B cell (primary cell): ENCODE results near the gene WIPI1. TPM values are rescaled to one million over a fixed set of nuclear protein-coding genes. Genes with fewer than 3 reads are reported as not detected.

Experiments
- ATAC-seq: fragments of 200-7000 bp; cut with Tn5 transposase; one replicate; pipeline ENCODE4 v1.10.0; 2021; ENCODE audit warnings: low read depth, mild to moderate bottlenecking, moderate number of reproducible peaks, moderate library complexity
- CTCF ChIA-PET: fragments of 350-600 bp; sonication (Branson Sonifier 250); formaldehyde crosslinking; loops from one replicate; lab custom pipeline; 2021; ENCODE audit warnings: antibody characterized with exemption, inconsistent platforms; lab: Charles Lee
- POLR2A ChIA-PET: fragments of 350-600 bp; sonication (Branson Sonifier 250); formaldehyde crosslinking; loops from one replicate; lab custom pipeline; 2021; ENCODE audit warnings: antibody characterized with exemption; lab: Charles Lee
- DNase-seq: peaks from one replicate; pipeline ENCODE4 v3.0.0; 2013
- H2AFZ ChIP-seq: 2 replicates; pipeline ENCODE4 v1.6.1; 2012; ENCODE audit warnings: mild to moderate bottlenecking, low read depth, low read length; ENCODE audit not compliant: insufficient read depth, poor library complexity, severe bottlenecking
- H3K27ac ChIP-seq, 2 donors: 1 replicate in 1 of 2; 2 replicates in 1 of 2; pipeline ENCODE4 v1.5.1; 2012 to 2013; ENCODE audit warnings: low read length in 2 of 2, mild to moderate bottlenecking in 2 of 2, moderate library complexity in 1 of 2
- H3K27me3 ChIP-seq, 4 experiments: fragments of 200-600 bp in 1 of 4; sonication (generic) in 1 of 4; replicated peaks in 1 of 4; 1 replicate in 2 of 4; 2 replicates in 2 of 4; pipeline versions ENCODE4 v1.6.1 to v1.7.0; 2013 to 2016; ENCODE audit warnings: low read length in 3 of 4, mild to moderate bottlenecking in 2 of 4, mixed read lengths in 1 of 4, moderate library complexity in 1 of 4; ENCODE audit not compliant: insufficient read depth in 4 of 4, control insufficient read depth in 3 of 4; ENCODE audit errors: control extremely low read depth in 1 of 4
- H3K36me3 ChIP-seq, 2 experiments: replicated peaks in 1 of 2; 1 replicate in 1 of 2; 2 replicates in 1 of 2; pipeline versions ENCODE4 v1.6.1 to v1.7.1; 2013; ENCODE audit warnings: low read length in 1 of 2; ENCODE audit not compliant: insufficient read depth in 2 of 2, control insufficient read depth in 1 of 2; ENCODE audit errors: control extremely low read depth in 1 of 2, extremely low read depth in 1 of 2
- H3K4me1 ChIP-seq, 2 donors: fragments of 200-600 bp in 1 of 2; sonication (generic) in 1 of 2; 1 replicate in 1 of 2; 2 replicates in 1 of 2; pipeline versions ENCODE4 v1.5.1 to v1.6.1; 2013 to 2017; ENCODE audit warnings: low read length in 2 of 2; ENCODE audit not compliant: control insufficient read depth in 2 of 2, insufficient read depth in 2 of 2
- H3K4me2 ChIP-seq: replicated peaks from 2 replicates; pipeline ENCODE3; 2012; ENCODE audit warnings: mild to moderate bottlenecking, low read depth, low read length; ENCODE audit not compliant: poor library complexity, severe bottlenecking
- H3K4me3 ChIP-seq, 5 experiments: fragments of 200-600 bp in 1 of 5; sonication (generic) in 1 of 5; 1 replicate in 3 of 5; 2 replicates in 2 of 5; pipeline versions ENCODE4 v1.5.1 to v1.7.0; 2011 to 2016; ENCODE audit warnings: low read length in 4 of 5, mild to moderate bottlenecking in 4 of 5, low read depth in 2 of 5, control low read depth in 1 of 5, moderate library complexity in 1 of 5; ENCODE audit not compliant: insufficient read depth in 1 of 5; ENCODE audit errors: control extremely low read depth in 1 of 5, extremely low read depth in 1 of 5
- H3K79me2 ChIP-seq: fragments of 200-600 bp; sonication (generic); one replicate; pipeline ENCODE4 v1.6.0; 2016; ENCODE audit warnings: low read length; ENCODE audit not compliant: control insufficient read depth, insufficient read depth
- H3K9ac ChIP-seq: fragments of 200-600 bp; sonication (generic); 2 replicates; pipeline ENCODE4 v1.6.1; 2017; ENCODE audit warnings: mild to moderate bottlenecking, low read length, moderate library complexity
- H3K9me3 ChIP-seq, 3 donors: one replicate each; pipeline versions ENCODE4 v1.6.1 to v1.7.1; 2013; ENCODE audit warnings: low read length in 2 of 3; ENCODE audit not compliant: control insufficient read depth in 2 of 3, insufficient read depth in 1 of 3; ENCODE audit errors: control extremely low read depth in 1 of 3
- H4K20me1 ChIP-seq: 2 replicates; pipeline ENCODE4 v1.6.0; 2012; ENCODE audit warnings: mild to moderate bottlenecking, low read length; ENCODE audit not compliant: insufficient read depth, control insufficient read depth, poor library complexity, severe bottlenecking
- H3K27ac Mint-ChIP-seq: one replicate; pipeline ENCODE4 v1.8.0; 2021; ENCODE audit warnings: mixed read lengths
- H3K27me3 Mint-ChIP-seq: one replicate; pipeline ENCODE4 v1.8.0; 2021; ENCODE audit warnings: mixed read lengths
- H3K4me1 Mint-ChIP-seq: one replicate; pipeline ENCODE4 v1.8.0; 2021; ENCODE audit warnings: mixed read lengths
- H3K4me3 Mint-ChIP-seq: one replicate; pipeline ENCODE4 v1.8.0; 2021; ENCODE audit warnings: mixed read lengths
- H3K9me3 Mint-ChIP-seq: one replicate; pipeline ENCODE4 v1.8.0; 2022; ENCODE audit warnings: mixed read lengths; ENCODE audit not compliant: insufficient read depth
- EZH2 ChIP-seq: IDR thresholded peaks from 2 replicates; pipeline ENCODE4 v1.6.1; 2012; ENCODE audit warnings: borderline replicate concordance, low read depth, mild to moderate bottlenecking, moderate library complexity, low read length; ENCODE audit not compliant: insufficient read depth, poor library complexity, severe bottlenecking
- WGBS: methylation state at CpG from one replicate; pipeline ENCODE4 v1.1.5; 2013; ENCODE audit warnings: missing lambda C conversion rate; ENCODE audit not compliant: insufficient coverage; 5-methylcytosine and 5-hydroxymethylcytosine counted together
- intact Hi-C: fragments of 100-400 bp; cut with micrococcal nuclease; formaldehyde crosslinking; loops from one replicate; pipeline ENCODE4 v1.10.0; 2022
- polyA plus RNA-seq: library from polyadenylated mRNA; depleted of rRNA; stranded (reverse); fragments of >200 nt; gene quantifications from 2 replicates; pipeline ENCODE4 v1.2.3, GENCODE V29; 2012
- total RNA-seq, 2 donors: library from RNA; stranded (reverse); fragments of 120-200 nt in 1 of 2; gene quantifications; 1 replicate in 1 of 2; 2 replicates in 1 of 2; pipeline versions ENCODE4 v1.2.3 to v1.2.4, GENCODE V29; 2013 to 2022
- TF ChIP-seq, protein P1 (sequence below): fragments of 200-600 bp; IDR thresholded peaks from one replicate; pipeline ENCODE4 v1.8.0; 2022; ENCODE audit warnings: antibody characterized with exemption, mild to moderate bottlenecking

Gene WIPI1
- total and polyA plus RNA-seq, 2 donors (not counting 1 experiment from before 2014, with no cell fraction given) = 6.0 to 14.7 TPM

DNA sequence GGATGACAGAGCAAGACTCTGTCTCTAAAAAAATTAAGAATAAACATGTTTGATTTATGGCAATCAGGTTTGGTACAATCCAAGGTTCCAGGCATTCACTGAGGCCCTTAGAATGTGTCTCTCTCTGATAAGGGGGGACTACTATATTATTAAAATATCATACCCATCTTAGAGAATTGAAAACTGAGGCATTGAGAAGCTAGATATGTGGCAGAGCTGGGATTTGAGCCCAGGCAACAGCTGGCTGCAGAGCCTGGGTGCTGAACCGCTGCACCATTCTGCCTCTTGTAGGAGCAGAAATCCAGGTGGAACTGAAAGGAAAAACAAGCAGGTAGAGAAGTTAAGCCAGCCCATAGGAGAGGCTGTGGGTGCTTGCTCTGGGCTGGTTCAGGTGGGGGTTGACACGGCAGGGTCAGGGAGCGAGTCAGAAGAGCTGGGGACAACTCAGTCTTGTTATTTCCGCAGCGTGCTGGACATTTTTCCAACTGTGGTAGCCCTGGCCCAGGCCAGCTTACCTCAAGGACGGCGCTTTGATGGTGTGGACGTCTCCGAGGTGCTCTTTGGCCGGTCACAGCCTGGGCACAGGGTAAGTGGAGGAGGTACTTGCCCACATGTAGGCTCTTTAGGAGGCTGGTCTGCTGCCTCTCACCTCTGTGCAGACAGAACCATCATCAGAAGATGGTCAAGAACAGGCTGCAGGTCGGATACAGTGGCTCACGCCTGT is 62.5 kb downstream of the WIPI1 start:
- no peak overlapping the region for H3K27ac ChIP-seq
- peaks cover 0 to 16% (median 7%) of the 10 kb centered on the region in 3 donors for H3K9me3 ChIP-seq
- H2AFZ ChIP-seq = no peak overlapping the region
- POLR2A ChIA-PET = no interaction called here
- Mint-ChIP-seq H3K4me1 (peaks cover 8% of the 10 kb centered on the region), H3K4me3 (no peak overlapping the region), H3K27ac (no peak overlapping the region), H3K27me3 (peaks cover 3% of the 10 kb centered on the region), H3K9me3 (no peaks in the 10 kb centered on the region)
- H3K4me3 ChIP-seq = no peak overlapping the region
- no peaks in the 10 kb centered on the region for H3K79me2 ChIP-seq
- peaks cover 0 to 6% of the 10 kb centered on the region in 2 donors for H3K4me1 ChIP-seq
- DNase-seq (no peak), ATAC-seq (no peak)
- H3K9ac ChIP-seq = no peak overlapping the region
- CTCF ChIA-PET = interaction anchor here (1.0 to 8.7 kb wide), 2 partner anchors 103 to 133 kb away, joined by 3 to 126 read pairs; no protein-coding TSS in a partner anchor
- no peaks in the 10 kb centered on the region for H3K27me3 ChIP-seq
- intact Hi-C loops = loop anchor here (5.0 kb wide), 1 partner anchor 222 kb away; no protein-coding TSS in a partner anchor
- no peaks in the 10 kb centered on the region for H3K36me3 ChIP-seq
- no peak for TF ChIP-seq EZH2
- TF ChIP-seq, protein P1, sequence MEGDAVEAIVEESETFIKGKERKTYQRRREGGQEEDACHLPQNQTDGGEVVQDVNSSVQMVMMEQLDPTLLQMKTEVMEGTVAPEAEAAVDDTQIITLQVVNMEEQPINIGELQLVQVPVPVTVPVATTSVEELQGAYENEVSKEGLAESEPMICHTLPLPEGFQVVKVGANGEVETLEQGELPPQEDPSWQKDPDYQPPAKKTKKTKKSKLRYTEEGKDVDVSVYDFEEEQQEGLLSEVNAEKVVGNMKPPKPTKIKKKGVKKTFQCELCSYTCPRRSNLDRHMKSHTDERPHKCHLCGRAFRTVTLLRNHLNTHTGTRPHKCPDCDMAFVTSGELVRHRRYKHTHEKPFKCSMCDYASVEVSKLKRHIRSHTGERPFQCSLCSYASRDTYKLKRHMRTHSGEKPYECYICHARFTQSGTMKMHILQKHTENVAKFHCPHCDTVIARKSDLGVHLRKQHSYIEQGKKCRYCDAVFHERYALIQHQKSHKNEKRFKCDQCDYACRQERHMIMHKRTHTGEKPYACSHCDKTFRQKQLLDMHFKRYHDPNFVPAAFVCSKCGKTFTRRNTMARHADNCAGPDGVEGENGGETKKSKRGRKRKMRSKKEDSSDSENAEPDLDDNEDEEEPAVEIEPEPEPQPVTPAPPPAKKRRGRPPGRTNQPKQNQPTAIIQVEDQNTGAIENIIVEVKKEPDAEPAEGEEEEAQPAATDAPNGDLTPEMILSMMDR = no peak
- H4K20me1 ChIP-seq = no peaks in the 10 kb centered on the region
- no peak overlapping the region for H3K4me2 ChIP-seq
- 95% methylated on average over 6 of the region's 12 CpGs for WGBS

DNA sequence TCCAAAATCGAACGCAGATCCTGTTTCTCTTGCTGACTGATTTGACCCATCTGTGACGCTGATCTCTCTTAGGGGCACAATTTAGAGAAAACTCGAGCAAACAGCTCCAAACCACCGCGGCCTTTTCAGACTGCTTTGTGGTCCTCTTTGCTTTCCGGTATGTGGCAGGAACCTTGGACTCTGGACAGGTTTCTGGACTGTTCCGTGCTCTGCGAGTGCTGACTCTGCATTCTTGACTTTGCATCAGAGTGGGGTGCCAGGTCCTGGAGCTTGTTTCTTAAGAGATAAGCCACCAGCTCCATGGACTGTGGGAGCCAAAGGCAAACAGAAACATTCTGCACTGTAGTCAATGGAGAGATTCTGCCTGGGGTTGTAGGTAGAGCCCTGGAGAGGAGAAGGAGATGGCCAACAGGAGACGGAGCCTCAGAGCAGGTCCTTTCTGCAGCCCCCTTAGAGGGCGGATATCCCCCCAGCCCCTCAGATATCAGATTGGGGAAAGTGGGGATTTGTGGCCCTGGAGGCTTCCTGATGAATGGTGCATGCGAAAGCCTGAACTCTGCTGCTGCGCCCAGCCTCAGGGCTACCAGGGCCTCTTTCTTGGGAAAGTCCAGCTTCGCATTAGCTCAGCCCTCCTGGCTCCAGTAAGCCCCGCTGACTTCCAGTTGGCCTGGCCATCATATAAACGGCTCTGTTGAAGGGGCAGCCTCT is 65.6 kb downstream of the WIPI1 start:
- no peaks in the 10 kb centered on the region for H3K79me2 ChIP-seq
- intact Hi-C loops = no loop called here
- no peak overlapping the region for H3K27ac Mint-ChIP-seq
- H3K4me3 Mint-ChIP-seq = no peak overlapping the region
- H2AFZ ChIP-seq = no peak overlapping the region
- no peaks in the 10 kb centered on the region for H4K20me1 ChIP-seq
- H3K9me3 Mint-ChIP-seq = no peaks in the 10 kb centered on the region
- 92% methylated on average over 11 of the region's 16 CpGs for WGBS
- H3K4me2 ChIP-seq = no peak overlapping the region
- H3K4me1 Mint-ChIP-seq = no peaks in the 10 kb centered on the region
- H3K4me1 ChIP-seq = no peaks in the 10 kb centered on the region
- peaks cover 0 to 16% (median 7%) of the 10 kb centered on the region in 3 donors for H3K9me3 ChIP-seq
- no peaks in the 10 kb centered on the region for H3K27me3 Mint-ChIP-seq
- DNase-seq = no peak
- H3K9ac ChIP-seq = no peak overlapping the region
- CTCF ChIA-PET = interaction anchor here (1.2 kb wide), 1 partner anchor 10 kb away, joined by 3 read pairs; no protein-coding TSS in a partner anchor
- POLR2A ChIA-PET = no interaction called here
- ATAC-seq = no peak
- TF ChIP-seq, protein P1 = no peak
- TF ChIP-seq EZH2 = no peak
- H3K36me3 ChIP-seq = no peaks in the 10 kb centered on the region
- H3K27ac ChIP-seq = no peak overlapping the region
- H3K4me3 ChIP-seq = no peak overlapping the region
- H3K27me3 ChIP-seq = no peaks in the 10 kb centered on the region
